Right cardiac atrium (tissue), 5 donors: Measurements from ENCODE around the gene OR8B12. TPM values are rescaled to one million over a fixed set of nuclear protein-coding genes. Genes with fewer than 3 reads are reported as not detected.
"Not testable (repeated sequence)": the region's sequence is repeated elsewhere in the genome, so short reads cannot be mapped to it uniquely, and the experiment has no call there.

Experiments used
- ATAC-seq, 2 donors: fragments of 200-7000 bp; cut with Tn5 transposase; one replicate each; pipeline versions ENCODE4 v1.8.0 to v1.9.1; 2020; ENCODE audit warnings: moderate library complexity in 2 of 2, mild to moderate bottlenecking in 1 of 2
- DNase-seq, 3 donors: peaks; one replicate each; pipeline ENCODE4 v3.0.0-alpha.2; 2020
- H3K27ac ChIP-seq: one replicate; pipeline ENCODE4 v1.5.1; 2013; ENCODE audit warnings: mild to moderate bottlenecking, low read length, control low read depth, moderate library complexity
- H3K27me3 ChIP-seq: one replicate; pipeline ENCODE4 v1.6.1; 2013; ENCODE audit not compliant: control insufficient read depth, insufficient read depth
- H3K4me1 ChIP-seq: one replicate; pipeline ENCODE4 v1.6.1; 2013; ENCODE audit warnings: low read length; ENCODE audit not compliant: control insufficient read depth, insufficient read depth
- H3K4me3 ChIP-seq: one replicate; pipeline ENCODE4 v1.5.1; 2013; ENCODE audit warnings: low read length, control low read depth
- H3K9me3 ChIP-seq: one replicate; pipeline ENCODE4 v1.6.1; 2013; ENCODE audit warnings: low read length; ENCODE audit not compliant: control insufficient read depth
- WGBS: extraction: QIAGEN DNeasy Blood & Tissue Kit; methylation state at CpG from one replicate; pipeline ENCODE4 v1.1.7; 2013; 5-methylcytosine and 5-hydroxymethylcytosine counted together
- intact Hi-C, 4 donors: fragments of 100-400 bp; cut with DNase I; formaldehyde crosslinking; loops; one replicate each; pipeline versions ENCODE4 v1.11.0 to v1.14.0; 2022 to 2023
- polyA plus RNA-seq: library from polyadenylated mRNA; stranded (reverse); fragments of 200-250 nt; gene quantifications from one replicate; pipeline ENCODE4 v1.2.3, GENCODE V29; 2013
- total RNA-seq, 4 donors: library from RNA; stranded (reverse); fragmentation: NEBNext Ultra II Directional; extraction: Animal tissue kit (Norgen Biotek cat#: 25700); gene quantifications; one replicate each; pipeline ENCODE4 v1.2.1, GENCODE V29; 2021
- donor health status: healthy with polysubstance abuse.
- donor health status: DM: no; HTN: yes; CAD: no.
- donor health status: DM: no; HTN: no; CAD: no.
- donor health status: DM: no; HTN: yes; CAD: no; lungs with severe emphysema.
- donor health status: DM: yes; HTN: yes; CAD: no.

Gene OR8B12
- total and polyA plus RNA-seq, 5 donors = not detected

GRCh38 chr11:124520550-124520854 lies 23.0 kb downstream of the OR8B12 start:
- H3K27me3 ChIP-seq = no peaks in the 10 kb centered on the region
- ATAC-seq (no peak), DNase-seq (no peak)
- no peaks in the 10 kb centered on the region for H3K9me3 ChIP-seq
- H3K4me3 ChIP-seq = no peak overlapping the region
- H3K27ac ChIP-seq = no peak overlapping the region
- no peaks in the 10 kb centered on the region for H3K4me1 ChIP-seq
- intact Hi-C loops = no loop called here
- WGBS = 82% methylated on average over 1 of the region's 1 CpG

GRCh38 chr11:124519850-124520549 lies 23.5 kb downstream of the OR8B12 start:
- no peaks in the 10 kb centered on the region for H3K4me1 ChIP-seq
- H3K27ac ChIP-seq = no peak overlapping the region
- no peaks in the 10 kb centered on the region for H3K9me3 ChIP-seq
- ATAC-seq (no peak), DNase-seq (no peak)
- no peak overlapping the region for H3K4me3 ChIP-seq
- intact Hi-C loops = no loop called here
- no peaks in the 10 kb centered on the region for H3K27me3 ChIP-seq
- WGBS = 24% methylated on average over 2 of the region's 2 CpGs

GRCh38 chr11:124518989-124519451 lies 24.4 kb downstream of the OR8B12 start:
- Histone ChIP-seq H3K4me3 (no peak overlapping the region), H3K4me1 (no peaks in the 10 kb centered on the region), H3K9me3 (no peaks in the 10 kb centered on the region), H3K27ac (no peak overlapping the region), H3K27me3 (no peaks in the 10 kb centered on the region)
- no peak for DNase-seq
- intact Hi-C loops = no loop called here
- ATAC-seq = no peak
- 69% methylated on average over 3 of the region's 3 CpGs for WGBS

- DNase-seq = no peak
- Histone ChIP-seq H3K4me1 (no peaks in the 10 kb centered on the region), H3K27ac (no peak overlapping the region), H3K9me3 (no peaks in the 10 kb centered on the region), H3K4me3 (no peak overlapping the region), H3K27me3 (no peaks in the 10 kb centered on the region)
- 75% methylated on average over 12 of the region's 12 CpGs for WGBS
- no peak for ATAC-seq
- intact Hi-C loops = no loop called here
These were observed 26.1 kb downstream of the OR8B12 start for GRCh38 chr11:124517314-124517713.

- intact Hi-C loops, H3K4me3 ChIP-seq, H3K27me3 ChIP-seq, ATAC-seq, H3K27ac ChIP-seq, H3K4me1 ChIP-seq, H3K9me3 ChIP-seq: not testable (repeated sequence)
- WGBS = 95% methylated on average over 4 of the region's 4 CpGs
- peak in 1 of 3 donors; percentile 50 for DNase-seq
These were observed 28.8 kb downstream of the OR8B12 start for GRCh38 chr11:124514675-124515074.

- Histone ChIP-seq H3K27me3 (no peaks in the 10 kb centered on the region), H3K27ac (no peak overlapping the region), H3K9me3 (no peaks in the 10 kb centered on the region), H3K4me1 (no peaks in the 10 kb centered on the region), H3K4me3 (no peak overlapping the region)
- DNase-seq (no peak), ATAC-seq (no peak)
- intact Hi-C loops = no loop called here
- 93% methylated on average over 3 of the region's 3 CpGs for WGBS
These were observed 29.3 kb downstream of the OR8B12 start for GRCh38 chr11:124514131-124514530.

GRCh38 chr11:124511745-124512144 lies 31.7 kb downstream of the OR8B12 start:
- no peak overlapping the region for H3K27ac ChIP-seq
- ATAC-seq (no peak), DNase-seq (no peak)
- no peak overlapping the region for H3K4me3 ChIP-seq
- intact Hi-C loops = no loop called here
- H3K27me3 ChIP-seq = no peaks in the 10 kb centered on the region
- H3K9me3 ChIP-seq = no peaks in the 10 kb centered on the region
- H3K4me1 ChIP-seq = no peaks in the 10 kb centered on the region

GRCh38 chr11:124510279-124510678 lies 33.2 kb downstream of the OR8B12 start:
- WGBS = 88% methylated on average over 4 of the region's 4 CpGs
- no peak overlapping the region for H3K27ac ChIP-seq
- H3K4me3 ChIP-seq = no peak overlapping the region
- no peaks in the 10 kb centered on the region for H3K27me3 ChIP-seq
- H3K4me1 ChIP-seq = no peaks in the 10 kb centered on the region
- no peaks in the 10 kb centered on the region for H3K9me3 ChIP-seq
- intact Hi-C loops = no loop called here
- DNase-seq (no peak), ATAC-seq (no peak)

- intact Hi-C loops = no loop called here
- Histone ChIP-seq H3K9me3 (no peaks in the 10 kb centered on the region), H3K4me3 (no peak overlapping the region), H3K4me1 (no peaks in the 10 kb centered on the region), H3K27me3 (no peaks in the 10 kb centered on the region), H3K27ac (no peak overlapping the region)
- no peak for DNase-seq
- 82% methylated on average over 8 of the region's 8 CpGs for WGBS
- ATAC-seq = no peak
These were observed 43.7 kb downstream of the OR8B12 start for GRCh38 chr11:124499711-124500110.

GRCh38 chr11:124493016-124493655 lies 50.3 kb downstream of the OR8B12 start:
- no peaks in the 10 kb centered on the region for H3K27me3 ChIP-seq
- 75% methylated on average over 4 of the region's 4 CpGs for WGBS
- intact Hi-C loops = no loop called here
- H3K27ac ChIP-seq = no peak overlapping the region
- H3K4me3 ChIP-seq = no peak overlapping the region
- no peaks in the 10 kb centered on the region for H3K4me1 ChIP-seq
- H3K9me3 ChIP-seq = no peaks in the 10 kb centered on the region
- ATAC-seq (no peak), DNase-seq (no peak)
